ENCODE results near the gene KCNN2. TPM values are rescaled to one million over a fixed set of nuclear protein-coding genes. Genes with fewer than 3 reads are reported as not detected.

The KCNN2 gene
- not detected for polyA plus RNA-seq (ENCODE audit: low read depth in 6 of 6)

GRCh38 chr5:114361724-114362196 lies at the start of gene KCNN2:
Gene KCNN2 (plus strand): TSS chr5:114362070. CDS start chr5:114362140, 70 bp downstream.
- peaks cover 0 to 17% (median 3%) of the 10 kb centered on the region in 7 donors for H3K9me3 Mint-ChIP-seq
- no peak for ATAC-seq (ENCODE audit: low read depth in 2 of 2)
- DNase-seq, result no peak
- peaks cover 7 to 11% (median 9%) of the 10 kb centered on the region in 3 donors for H3K4me1 Mint-ChIP-seq
- H3K36me3 Mint-ChIP-seq, result peaks cover 0 to 7% of the 10 kb centered on the region in 2 donors
- H3K4me3 Mint-ChIP-seq, result peak within 1 kb of the TSS in 5 of 8 donors; percentile 25 to 69 (median 48)
- no peak within 1 kb of the TSS for H3K27ac Mint-ChIP-seq
- H3K27me3 Mint-ChIP-seq, result peaks cover 33 to 44% (median 42%) of the 10 kb centered on the region in 3 donors

GRCh38 chr5:114312658-114313057 lies 49.2 kb upstream of the KCNN2 start:
- no peak for DNase-seq
- H3K27ac Mint-ChIP-seq, result no peak overlapping the region
- peaks cover 0 to 5% (median 0%) of the 10 kb centered on the region in 3 donors for H3K27me3 Mint-ChIP-seq
- no peak overlapping the region for H3K4me3 Mint-ChIP-seq
- no peaks in the 10 kb centered on the region for H3K36me3 Mint-ChIP-seq
- no peak for ATAC-seq (ENCODE audit: low read depth in 2 of 2)
- no peaks in the 10 kb centered on the region for H3K4me1 Mint-ChIP-seq
- no peaks in the 10 kb centered on the region for H3K9me3 Mint-ChIP-seq

GRCh38 chr5:114314061-114314460 lies 47.8 kb upstream of the KCNN2 start:
- Mint-ChIP-seq H3K27me3 (no peaks in the 10 kb centered on the region), H3K36me3 (no peaks in the 10 kb centered on the region), H3K9me3 (no peaks in the 10 kb centered on the region), H3K4me1 (no peaks in the 10 kb centered on the region), H3K4me3 (no peak overlapping the region), H3K27ac (no peak overlapping the region)
- no peak for ATAC-seq (ENCODE audit: low read depth in 2 of 2)
- no peak for DNase-seq

GRCh38 chr5:114316167-114316566 lies 45.7 kb upstream of the KCNN2 start:
- Mint-ChIP-seq H3K27me3 (no peaks in the 10 kb centered on the region), H3K27ac (no peak overlapping the region), H3K36me3 (no peaks in the 10 kb centered on the region), H3K4me3 (no peak overlapping the region), H3K4me1 (no peaks in the 10 kb centered on the region), H3K9me3 (no peaks in the 10 kb centered on the region)
- DNase-seq (no peak), ATAC-seq (ENCODE audit: low read depth in 2 of 2) (no peak)

- ATAC-seq (ENCODE audit: low read depth in 2 of 2), result no peak
- Mint-ChIP-seq H3K4me1 (no peaks in the 10 kb centered on the region), H3K27ac (no peak overlapping the region), H3K4me3 (no peak overlapping the region), H3K9me3 (no peaks in the 10 kb centered on the region), H3K27me3 (no peaks in the 10 kb centered on the region), H3K36me3 (no peaks in the 10 kb centered on the region)
- no peak for DNase-seq
Observed at GRCh38 chr5:114317751-114318150, 44.1 kb upstream of the KCNN2 start.

GRCh38 chr5:114319236-114319635 lies 42.6 kb upstream of the KCNN2 start:
- H3K36me3 Mint-ChIP-seq, result no peaks in the 10 kb centered on the region
- H3K4me3 Mint-ChIP-seq, result no peak overlapping the region
- no peak for DNase-seq
- no peaks in the 10 kb centered on the region for H3K4me1 Mint-ChIP-seq
- no peaks in the 10 kb centered on the region for H3K27me3 Mint-ChIP-seq
- H3K27ac Mint-ChIP-seq, result no peak overlapping the region
- H3K9me3 Mint-ChIP-seq, result no peaks in the 10 kb centered on the region
- ATAC-seq (ENCODE audit: low read depth in 2 of 2), result no peak

- H3K4me3 Mint-ChIP-seq, result no peak overlapping the region
- no peaks in the 10 kb centered on the region for H3K36me3 Mint-ChIP-seq
- no peak overlapping the region for H3K27ac Mint-ChIP-seq
- DNase-seq, result no peak
- no peaks in the 10 kb centered on the region for H3K9me3 Mint-ChIP-seq
- H3K4me1 Mint-ChIP-seq, result no peaks in the 10 kb centered on the region
- ATAC-seq (ENCODE audit: low read depth in 2 of 2), result no peak
- H3K27me3 Mint-ChIP-seq, result no peaks in the 10 kb centered on the region
Observed at GRCh38 chr5:114319821-114320220, 42.0 kb upstream of the KCNN2 start.

GRCh38 chr5:114324282-114324681 lies 37.6 kb upstream of the KCNN2 start:
- H3K4me3 Mint-ChIP-seq, result no peak overlapping the region
- no peak overlapping the region for H3K27ac Mint-ChIP-seq
- DNase-seq (no peak), ATAC-seq (ENCODE audit: low read depth in 2 of 2) (no peak)
- H3K36me3 Mint-ChIP-seq, result no peaks in the 10 kb centered on the region
- no peaks in the 10 kb centered on the region for H3K27me3 Mint-ChIP-seq
- H3K9me3 Mint-ChIP-seq, result no peaks in the 10 kb centered on the region
- no peaks in the 10 kb centered on the region for H3K4me1 Mint-ChIP-seq

GRCh38 chr5:114325541-114325940 lies 36.3 kb upstream of the KCNN2 start:
- Mint-ChIP-seq H3K4me1 (no peaks in the 10 kb centered on the region), H3K27me3 (no peaks in the 10 kb centered on the region), H3K27ac (no peak overlapping the region), H3K9me3 (no peaks in the 10 kb centered on the region), H3K36me3 (no peaks in the 10 kb centered on the region), H3K4me3 (no peak overlapping the region)
- no peak for ATAC-seq (ENCODE audit: low read depth in 2 of 2)
- DNase-seq, result no peak

- Mint-ChIP-seq H3K9me3 (no peaks in the 10 kb centered on the region), H3K27me3 (no peaks in the 10 kb centered on the region), H3K27ac (no peak overlapping the region), H3K4me3 (no peak overlapping the region), H3K4me1 (no peaks in the 10 kb centered on the region), H3K36me3 (no peaks in the 10 kb centered on the region)
- ATAC-seq (ENCODE audit: low read depth in 2 of 2) (no peak), DNase-seq (no peak)
Observed at GRCh38 chr5:114327474-114327873, 34.4 kb upstream of the KCNN2 start.

- ATAC-seq (ENCODE audit: low read depth in 2 of 2), result no peak
- H3K36me3 Mint-ChIP-seq, result no peaks in the 10 kb centered on the region
- no peak for DNase-seq
- H3K27ac Mint-ChIP-seq, result peak overlapping the region in 1 of 6 donors; percentile 16
- H3K27me3 Mint-ChIP-seq, result no peaks in the 10 kb centered on the region
- no peaks in the 10 kb centered on the region for H3K9me3 Mint-ChIP-seq
- H3K4me1 Mint-ChIP-seq, result no peaks in the 10 kb centered on the region
- no peak overlapping the region for H3K4me3 Mint-ChIP-seq
Observed at GRCh38 chr5:114327987-114328386, 33.9 kb upstream of the KCNN2 start.

GRCh38 chr5:114330916-114331531 lies 30.8 kb upstream of the KCNN2 start:
- Mint-ChIP-seq H3K36me3 (no peaks in the 10 kb centered on the region), H3K4me1 (no peaks in the 10 kb centered on the region), H3K27ac (no peak overlapping the region), H3K4me3 (no peak overlapping the region), H3K9me3 (peaks cover 0 to 2% (median 0%) of the 10 kb centered on the region in 7 donors), H3K27me3 (no peaks in the 10 kb centered on the region)
- DNase-seq (no peak), ATAC-seq (ENCODE audit: low read depth in 2 of 2) (no peak)

- ATAC-seq (ENCODE audit: low read depth in 2 of 2) (no peak), DNase-seq (no peak)
- peaks cover 0 to 3% (median 0%) of the 10 kb centered on the region in 7 donors for H3K9me3 Mint-ChIP-seq
- no peaks in the 10 kb centered on the region for H3K27me3 Mint-ChIP-seq
- no peaks in the 10 kb centered on the region for H3K4me1 Mint-ChIP-seq
- no peak overlapping the region for H3K4me3 Mint-ChIP-seq
- H3K27ac Mint-ChIP-seq, result no peak overlapping the region
- no peaks in the 10 kb centered on the region for H3K36me3 Mint-ChIP-seq
Observed at GRCh38 chr5:114332493-114332892, 29.4 kb upstream of the KCNN2 start.

- H3K4me3 Mint-ChIP-seq, result no peak overlapping the region
- H3K36me3 Mint-ChIP-seq, result no peaks in the 10 kb centered on the region
- no peak for ATAC-seq (ENCODE audit: low read depth in 2 of 2)
- DNase-seq, result no peak
- no peak overlapping the region for H3K27ac Mint-ChIP-seq
- peaks cover 0 to 3% (median 0%) of the 10 kb centered on the region in 7 donors for H3K9me3 Mint-ChIP-seq
- H3K4me1 Mint-ChIP-seq, result no peaks in the 10 kb centered on the region
- no peaks in the 10 kb centered on the region for H3K27me3 Mint-ChIP-seq
Observed at GRCh38 chr5:114332925-114333324, 28.9 kb upstream of the KCNN2 start.

GRCh38 chr5:114335391-114335790 lies 26.5 kb upstream of the KCNN2 start:
- H3K4me3 Mint-ChIP-seq, result no peak overlapping the region
- peaks cover 0 to 9% (median 3%) of the 10 kb centered on the region in 7 donors for H3K9me3 Mint-ChIP-seq
- ATAC-seq (ENCODE audit: low read depth in 2 of 2) (no peak), DNase-seq (no peak)
- no peak overlapping the region for H3K27ac Mint-ChIP-seq
- no peaks in the 10 kb centered on the region for H3K27me3 Mint-ChIP-seq
- H3K4me1 Mint-ChIP-seq, result no peaks in the 10 kb centered on the region
- H3K36me3 Mint-ChIP-seq, result no peaks in the 10 kb centered on the region
